Measurements from ENCODE around the gene NECAP2.

DNA sequence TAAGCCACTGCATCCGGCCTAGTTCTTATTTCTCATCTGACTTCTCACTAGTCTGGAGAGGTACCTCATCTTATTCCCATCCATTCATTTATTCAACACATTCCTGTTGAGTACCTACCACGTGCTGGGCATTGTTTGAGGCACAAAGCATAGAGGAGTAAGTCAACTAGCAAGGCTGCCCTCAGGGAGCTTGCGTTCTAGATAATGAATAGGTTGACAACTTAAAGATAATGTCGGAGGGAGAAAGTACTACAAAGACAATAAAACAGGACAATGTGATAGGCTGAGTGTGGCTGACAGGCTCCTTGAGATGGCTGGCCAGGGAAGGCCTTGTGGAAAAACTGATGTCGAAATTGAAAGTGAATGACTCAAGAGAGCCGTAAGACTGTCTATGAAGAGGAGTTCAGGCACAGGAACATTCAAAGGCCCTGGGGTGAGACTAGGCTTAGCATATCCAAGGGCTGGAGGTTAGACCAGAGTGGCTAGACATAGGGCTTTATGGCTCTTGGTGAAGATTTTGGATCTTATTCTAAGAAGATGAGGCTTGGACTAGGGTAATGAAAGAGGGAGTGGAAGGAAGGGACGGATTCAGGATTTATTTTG, 21.6 kb upstream of the NECAP2 start:
- TF ChIP-seq POLR2A (IDR thresholded peaks at IDR 0.05; ENCODE audit: low read length) (no peak), GATA1 (IDR thresholded peaks at IDR 0.05; ENCODE audit: low read depth, low read length) (no peak)
